Uterine smooth muscle cell (primary cell): ENCODE data around the gene SLC1A3. TPM values are rescaled to one million over a fixed set of nuclear protein-coding genes. Genes with fewer than 3 reads are reported as not detected.

Source experiments
- total RNA-seq: library from RNA; depleted of rRNA; stranded (reverse); fragments of >200 nt; gene quantifications from 2 replicates; pipeline ENCODE4 v1.2.3, GENCODE V29; 2014

Gene SLC1A3
- total RNA-seq, result 0.37 and 2.1 TPM in 2 replicates

GRCh38 chr5:36606428-36607113 lies at the start of gene SLC1A3:
Gene SLC1A3, plus strand, starts transcription at chr5:36606606. Its CDS starts 1,818 bp downstream, at chr5:36608424.

